GM10266 (cell line): ENCODE data around the gene CAPN13.

Source experiments
- DNase-seq: peaks from one replicate; pipeline ENCODE4 v3.0.0; 2012; ENCODE audit errors: extremely low spot score
- TF ChIP-seq, protein P1 (sequence below): IDR thresholded peaks from 2 replicates; pipeline ENCODE4 v1.5.1; 2012; ENCODE audit warnings: mild to moderate bottlenecking, low read depth; ENCODE audit not compliant: control insufficient read depth, insufficient read depth; ENCODE audit errors: missing control alignments

Gene CAPN13

DNA sequence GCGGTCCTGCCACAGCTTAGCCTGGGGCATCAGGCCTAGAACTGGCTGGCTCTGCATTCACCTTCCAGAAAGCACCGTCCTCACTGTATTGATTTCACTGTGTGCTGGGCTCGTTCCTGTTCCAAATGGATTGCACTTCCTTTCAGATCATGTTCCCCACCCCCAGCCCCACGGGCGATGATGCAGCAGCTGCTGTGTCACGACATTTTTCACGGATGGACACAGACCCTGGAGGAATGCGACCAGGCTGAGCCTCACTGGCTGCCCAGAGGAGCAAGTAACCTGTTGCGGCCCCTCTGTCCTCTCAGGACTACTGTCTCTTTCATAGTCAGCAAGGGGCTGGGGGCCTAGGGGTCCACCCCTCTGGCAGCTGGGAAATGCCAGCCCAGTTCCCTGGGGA is 50.3 kb downstream of the CAPN13 start:
- TF ChIP-seq, protein P1, sequence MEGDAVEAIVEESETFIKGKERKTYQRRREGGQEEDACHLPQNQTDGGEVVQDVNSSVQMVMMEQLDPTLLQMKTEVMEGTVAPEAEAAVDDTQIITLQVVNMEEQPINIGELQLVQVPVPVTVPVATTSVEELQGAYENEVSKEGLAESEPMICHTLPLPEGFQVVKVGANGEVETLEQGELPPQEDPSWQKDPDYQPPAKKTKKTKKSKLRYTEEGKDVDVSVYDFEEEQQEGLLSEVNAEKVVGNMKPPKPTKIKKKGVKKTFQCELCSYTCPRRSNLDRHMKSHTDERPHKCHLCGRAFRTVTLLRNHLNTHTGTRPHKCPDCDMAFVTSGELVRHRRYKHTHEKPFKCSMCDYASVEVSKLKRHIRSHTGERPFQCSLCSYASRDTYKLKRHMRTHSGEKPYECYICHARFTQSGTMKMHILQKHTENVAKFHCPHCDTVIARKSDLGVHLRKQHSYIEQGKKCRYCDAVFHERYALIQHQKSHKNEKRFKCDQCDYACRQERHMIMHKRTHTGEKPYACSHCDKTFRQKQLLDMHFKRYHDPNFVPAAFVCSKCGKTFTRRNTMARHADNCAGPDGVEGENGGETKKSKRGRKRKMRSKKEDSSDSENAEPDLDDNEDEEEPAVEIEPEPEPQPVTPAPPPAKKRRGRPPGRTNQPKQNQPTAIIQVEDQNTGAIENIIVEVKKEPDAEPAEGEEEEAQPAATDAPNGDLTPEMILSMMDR: no peak
- DNase-seq: no peak

DNA sequence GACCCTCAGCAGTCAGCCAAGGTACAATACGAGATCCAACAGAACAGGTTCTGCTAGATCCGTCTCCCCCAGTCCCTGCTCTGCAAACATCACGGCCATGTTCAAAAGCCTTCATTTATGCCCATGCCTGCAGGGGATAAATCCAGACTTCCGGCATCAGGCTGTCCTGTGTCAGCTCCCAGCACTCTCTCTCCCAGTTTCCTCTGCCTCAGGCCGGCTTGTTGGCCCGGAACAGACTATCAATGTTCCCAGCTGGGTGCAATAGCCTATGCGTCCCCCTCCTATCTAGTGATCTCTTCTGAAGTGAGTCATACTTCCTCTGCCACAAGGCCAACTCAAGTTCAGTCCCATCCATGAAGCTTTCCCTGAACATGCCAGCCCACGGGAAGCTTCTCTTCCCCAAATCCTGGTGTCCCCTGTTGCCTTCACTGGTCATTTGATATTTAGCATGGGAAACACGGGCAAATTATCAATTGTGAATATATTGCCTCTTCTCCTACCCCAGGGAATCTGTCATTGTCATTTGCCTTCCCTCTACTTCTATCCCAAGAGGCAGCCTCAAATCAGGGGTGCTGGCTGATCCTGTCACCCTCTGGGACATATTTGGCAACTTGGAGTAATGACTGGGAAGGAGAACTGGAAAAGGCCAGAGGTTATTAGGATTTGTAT is 51.1 kb downstream of the CAPN13 start:
- DNase-seq: no peak
- TF ChIP-seq, protein P1: no peak

DNA sequence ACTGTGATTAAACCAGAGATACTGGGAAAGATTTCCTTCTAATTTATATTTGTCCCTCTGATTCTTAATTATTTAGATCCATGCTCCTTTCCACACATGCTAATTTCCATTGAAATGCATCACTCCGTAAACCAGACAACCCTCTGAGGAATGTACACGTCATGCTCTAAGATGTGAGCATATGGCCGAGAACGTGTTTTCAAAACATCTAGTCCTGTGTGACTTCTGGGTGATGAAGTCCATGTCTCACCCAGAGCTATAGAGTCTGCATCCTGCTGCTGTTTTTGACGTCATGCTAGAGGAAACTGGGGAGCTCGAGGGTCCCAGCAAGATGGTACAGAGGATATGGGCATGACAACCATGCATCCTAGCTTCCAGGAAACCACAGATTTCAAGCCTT is 53.6 kb downstream of the CAPN13 start:
- TF ChIP-seq, protein P1: no peak
- no peak for DNase-seq

DNA sequence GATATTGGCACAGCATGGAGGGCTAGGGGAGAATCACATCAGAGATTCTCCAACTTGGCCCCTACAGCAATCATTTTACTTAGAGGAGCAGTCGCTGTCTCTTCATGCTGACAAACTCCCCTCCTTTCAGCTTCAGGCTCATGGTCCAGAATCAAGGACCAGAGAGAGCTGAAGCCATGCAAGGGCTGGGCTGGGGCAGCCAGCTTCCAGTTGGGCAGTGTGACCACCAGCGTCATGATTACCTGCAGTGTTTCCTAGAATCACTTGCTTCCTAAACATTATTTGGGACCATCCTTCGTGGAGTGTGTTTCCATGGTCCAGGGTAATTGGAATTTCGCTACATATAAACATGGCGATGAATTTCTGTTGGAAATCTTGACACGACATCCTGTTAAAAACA is 54.4 kb downstream of the CAPN13 start:
- TF ChIP-seq, protein P1: no peak
- no peak for DNase-seq

DNA sequence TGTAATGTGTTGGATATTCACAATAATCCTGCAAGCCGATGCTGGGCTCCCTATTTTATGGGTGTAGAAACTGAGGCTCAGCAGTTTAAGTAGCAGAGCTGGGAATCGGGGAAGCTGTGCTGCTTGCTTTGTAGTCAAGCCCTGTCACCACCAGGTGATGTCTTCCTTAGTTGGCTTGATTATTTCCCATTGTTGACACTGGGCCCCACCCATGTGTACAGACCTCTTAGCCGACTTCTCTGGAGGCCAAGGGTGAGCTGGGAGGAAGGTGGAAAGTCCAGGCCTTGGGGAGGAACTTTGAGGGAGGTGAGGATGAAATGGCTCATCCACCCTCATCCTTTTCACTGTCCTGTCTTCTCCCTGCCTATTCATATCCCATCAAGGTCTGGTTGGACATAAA is 60.0 kb downstream of the CAPN13 start:
- no peak for DNase-seq
- TF ChIP-seq, protein P1: no peak

DNA sequence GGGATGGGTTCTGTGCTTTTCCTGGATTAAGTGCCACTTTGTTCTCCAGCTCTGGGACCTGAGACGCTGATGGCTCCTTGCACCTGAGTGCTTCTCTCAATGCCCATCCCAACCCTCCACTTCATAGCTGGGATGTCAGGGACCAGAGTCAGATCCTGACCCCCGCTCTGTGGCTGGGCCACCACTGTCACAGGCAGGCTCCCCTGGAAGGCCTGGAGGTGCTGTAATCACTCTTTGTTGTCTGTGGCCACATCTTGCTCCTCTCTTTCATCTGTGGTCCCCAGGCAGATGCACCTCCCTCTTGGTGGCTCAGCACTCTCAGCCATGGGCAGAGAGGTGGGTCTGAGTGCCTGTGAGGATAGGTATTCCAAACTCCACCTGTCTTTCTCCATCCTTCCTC is 62.4 kb downstream of the CAPN13 start:
- DNase-seq: no peak
- TF ChIP-seq, protein P1: no peak

DNA sequence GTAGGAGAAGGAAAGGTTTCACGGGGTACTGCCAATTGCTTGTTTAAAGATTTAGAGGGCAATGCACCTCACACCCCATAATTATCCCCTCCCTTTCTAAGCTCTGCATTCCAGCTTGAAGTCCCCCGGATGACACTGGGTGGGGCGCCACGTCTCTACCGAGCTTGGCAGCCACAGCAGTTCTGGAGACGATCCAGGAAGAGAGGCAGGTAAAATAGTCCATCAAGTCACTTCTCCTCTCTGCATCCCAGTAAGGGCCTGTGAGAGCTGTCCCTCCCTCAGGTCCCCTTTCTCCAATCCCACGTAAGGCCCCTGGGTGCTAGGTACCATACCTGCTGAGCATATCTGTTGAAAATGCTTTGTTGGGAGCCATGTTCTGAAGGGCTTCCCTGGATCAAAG is 65.7 kb downstream of the CAPN13 start:
- TF ChIP-seq, protein P1: no peak
- no peak for DNase-seq
